Esophagus muscularis mucosa (tissue), 4 donors: Measurements from ENCODE around the gene GPR156. TPM values are rescaled to one million over a fixed set of nuclear protein-coding genes. Genes with fewer than 3 reads are reported as not detected.
"Not testable (repeated sequence)": the region's sequence is repeated elsewhere in the genome, so short reads cannot be mapped to it uniquely, and the experiment has no call there.

Source experiments
- DNase-seq: peaks from one replicate; pipeline ENCODE4 v3.0.0-alpha.2; 2017; ENCODE audit errors: extremely low spot score
- H3K27ac ChIP-seq, 4 donors: fragments of 200-600 bp; sonication (generic); replicated peaks in 1 of 4; 1 replicate in 3 of 4; 2 replicates in 1 of 4; pipeline ENCODE4 v1.5.1; 2016 to 2019; ENCODE audit warnings: mild to moderate bottlenecking in 1 of 4
- H3K27me3 ChIP-seq, 4 donors: fragments of 200-600 bp; sonication (generic); one replicate each; pipeline versions ENCODE4 v1.5.1 to v1.6.0; 2016 to 2019
- H3K36me3 ChIP-seq, 4 donors: fragments of 200-600 bp; sonication (generic); one replicate each; pipeline ENCODE4 v1.5.1; 2016 to 2019
- H3K4me1 ChIP-seq, 4 donors: fragments of 200-600 bp; sonication (generic); one replicate each; pipeline ENCODE4 v1.5.1; 2016 to 2019
- H3K4me3 ChIP-seq, 4 donors: fragments of 200-600 bp; sonication (generic); 1 replicate in 2 of 4; 2 replicates in 2 of 4; pipeline ENCODE4 v1.5.1; 2016 to 2019; ENCODE audit warnings: mild to moderate bottlenecking in 4 of 4, moderate library complexity in 1 of 4
- H3K9me3 ChIP-seq, 4 donors: fragments of 200-600 bp; sonication (generic); 1 replicate in 3 of 4; 2 replicates in 1 of 4; pipeline ENCODE4 v1.5.1; 2016 to 2019
- EP300 ChIP-seq: sonication (generic); formaldehyde crosslinking; IDR thresholded peaks from one replicate; pipeline ENCODE4 v1.6.1; 2017; ENCODE audit warnings: antibody characterized with exemption
- POLR2A ChIP-seq: fragments of 450-650 bp; IDR thresholded peaks from one replicate; pipeline ENCODE4 v1.6.1; 2017; ENCODE audit warnings: antibody characterized with exemption, moderate library complexity, mild to moderate bottlenecking, low read depth
- POLR2AphosphoS5 ChIP-seq, 2 donors: sonication (generic); formaldehyde crosslinking; IDR thresholded peaks; one replicate each; pipeline ENCODE4 v1.6.1; 2017; ENCODE audit warnings: antibody characterized with exemption in 2 of 2
- WGBS: methylation state at CpG from one replicate; pipeline ENCODE4 v1.1.5; 2018; 5-methylcytosine and 5-hydroxymethylcytosine counted together
- intact Hi-C: fragments of 100-400 bp; cut with DNase I; formaldehyde crosslinking; loops from one replicate; pipeline ENCODE4 v1.15.1; 2023
- total RNA-seq, 4 donors: library from RNA; depleted of rRNA; stranded (reverse); fragments of >200 nt; gene quantifications; one replicate each; pipeline versions ENCODE4 v1.1.0 to v1.2.1, GENCODE V29; 2016
- TF ChIP-seq, protein P1 (sequence below), 3 experiments: fragments of 200-600 bp in 2 of 3; fragments of 450-650 bp in 1 of 3; sonication (generic) in 2 of 3; IDR thresholded peaks; one replicate each; pipeline ENCODE4 v1.5.1; 2017 to 2019; ENCODE audit warnings: antibody characterized with exemption in 3 of 3, mild to moderate bottlenecking in 2 of 3, moderate library complexity in 1 of 3

GPR156 gene
- total RNA-seq, 4 donors from 2014 or later: 0.33 to 2.1 (median 0.60) TPM

DNA sequence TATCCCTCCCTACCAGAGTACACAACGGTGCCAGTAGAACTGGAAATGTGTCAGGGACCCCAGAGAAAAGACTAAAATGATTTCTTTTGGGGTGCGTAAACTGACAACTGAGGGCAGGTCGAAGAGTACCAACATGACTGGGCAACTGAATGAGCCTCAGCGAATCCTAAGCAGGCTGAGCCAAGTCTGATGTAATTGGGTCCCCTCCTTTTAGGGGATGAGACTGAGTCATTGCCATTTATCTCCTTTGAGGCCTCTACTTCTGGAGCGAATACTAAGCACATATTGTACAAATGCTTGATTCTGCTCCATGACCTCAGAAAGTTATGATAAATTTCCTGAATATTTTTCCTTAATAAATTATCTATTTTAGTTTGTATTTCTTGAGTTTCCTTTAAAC is 17.3 kb upstream of the GPR156 start:
- Histone ChIP-seq H3K27me3 (peaks cover 0 to 10% (median 0%) of the 10 kb centered on the region in 4 donors), H3K9me3 (no peaks in the 10 kb centered on the region), H3K4me1 (peaks cover 0 to 6% (median 2%) of the 10 kb centered on the region in 4 donors), H3K4me3 (no peak overlapping the region), H3K36me3 (no peaks in the 10 kb centered on the region), H3K27ac (peak overlapping the region in 2 of 4 donors; percentile 11 to 51)
- no peak for TF ChIP-seq POLR2A
- TF ChIP-seq POLR2AphosphoS5 (IDR thresholded peaks at IDR 0.05): peak in 1 of 2 donors; percentile 34
- WGBS: 64% methylated on average over 5 of the region's 5 CpGs
- DNase-seq: no peak
- intact Hi-C loops: no loop called here

DNA sequence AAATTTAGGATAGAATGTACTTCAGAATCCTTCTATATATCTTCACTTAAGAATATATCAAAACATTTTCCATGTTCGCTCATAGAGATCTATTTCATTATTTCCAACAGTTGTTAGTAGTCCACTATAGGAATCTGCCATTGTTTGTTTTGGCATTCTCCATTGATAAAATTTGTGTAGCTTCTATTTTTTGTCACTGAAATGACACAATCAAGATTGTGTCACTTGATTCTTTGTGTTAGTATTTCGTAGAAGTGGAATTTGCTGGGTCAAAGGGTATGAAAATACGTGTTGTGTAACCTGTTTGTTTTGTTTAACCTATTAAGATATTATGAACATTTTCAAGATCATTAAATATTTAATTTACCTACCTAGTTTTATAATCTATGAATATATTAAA is 15.9 kb upstream of the GPR156 start:
- TF ChIP-seq, protein P1, sequence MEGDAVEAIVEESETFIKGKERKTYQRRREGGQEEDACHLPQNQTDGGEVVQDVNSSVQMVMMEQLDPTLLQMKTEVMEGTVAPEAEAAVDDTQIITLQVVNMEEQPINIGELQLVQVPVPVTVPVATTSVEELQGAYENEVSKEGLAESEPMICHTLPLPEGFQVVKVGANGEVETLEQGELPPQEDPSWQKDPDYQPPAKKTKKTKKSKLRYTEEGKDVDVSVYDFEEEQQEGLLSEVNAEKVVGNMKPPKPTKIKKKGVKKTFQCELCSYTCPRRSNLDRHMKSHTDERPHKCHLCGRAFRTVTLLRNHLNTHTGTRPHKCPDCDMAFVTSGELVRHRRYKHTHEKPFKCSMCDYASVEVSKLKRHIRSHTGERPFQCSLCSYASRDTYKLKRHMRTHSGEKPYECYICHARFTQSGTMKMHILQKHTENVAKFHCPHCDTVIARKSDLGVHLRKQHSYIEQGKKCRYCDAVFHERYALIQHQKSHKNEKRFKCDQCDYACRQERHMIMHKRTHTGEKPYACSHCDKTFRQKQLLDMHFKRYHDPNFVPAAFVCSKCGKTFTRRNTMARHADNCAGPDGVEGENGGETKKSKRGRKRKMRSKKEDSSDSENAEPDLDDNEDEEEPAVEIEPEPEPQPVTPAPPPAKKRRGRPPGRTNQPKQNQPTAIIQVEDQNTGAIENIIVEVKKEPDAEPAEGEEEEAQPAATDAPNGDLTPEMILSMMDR (IDR thresholded peaks at IDR 0.05): no peak
- TF ChIP-seq POLR2A: no peak
- Histone ChIP-seq H3K9me3 (no peaks in the 10 kb centered on the region), H3K4me1 (peaks cover 0 to 6% (median 2%) of the 10 kb centered on the region in 4 donors), H3K4me3 (no peak overlapping the region), H3K27me3 (no peaks in the 10 kb centered on the region), H3K36me3 (no peaks in the 10 kb centered on the region), H3K27ac (no peak overlapping the region)
- no peak for DNase-seq
- WGBS: 83% methylated on average over 3 of the region's 3 CpGs
- intact Hi-C loops: no loop called here

DNA sequence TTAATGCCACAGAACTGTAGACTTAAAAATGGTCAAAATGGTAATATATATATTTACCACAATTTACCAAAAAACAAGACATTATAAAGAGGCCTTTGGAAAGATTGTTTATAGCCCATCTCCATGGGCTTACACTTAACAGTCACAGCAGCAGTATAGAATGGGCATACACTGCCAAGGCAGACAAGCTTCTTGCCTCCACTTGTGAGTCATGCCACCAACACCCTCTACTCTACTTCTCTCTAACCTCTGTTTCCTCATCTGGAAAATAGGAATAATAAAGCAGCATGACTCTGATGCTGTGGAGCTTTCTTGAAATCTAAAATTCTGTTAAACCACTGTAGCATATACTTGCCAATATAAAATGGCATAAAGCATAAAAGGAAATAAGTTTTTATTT is 14.4 kb upstream of the GPR156 start:
- peaks cover 0 to 6% (median 2%) of the 10 kb centered on the region in 4 donors for H3K4me1 ChIP-seq
- TF ChIP-seq POLR2A: no peak
- no peak overlapping the region for H3K27ac ChIP-seq
- DNase-seq: no peak
- H3K27me3 ChIP-seq: no peaks in the 10 kb centered on the region
- H3K9me3 ChIP-seq: no peaks in the 10 kb centered on the region
- intact Hi-C loops: no loop called here
- no peak overlapping the region for H3K4me3 ChIP-seq
- no peaks in the 10 kb centered on the region for H3K36me3 ChIP-seq

DNA sequence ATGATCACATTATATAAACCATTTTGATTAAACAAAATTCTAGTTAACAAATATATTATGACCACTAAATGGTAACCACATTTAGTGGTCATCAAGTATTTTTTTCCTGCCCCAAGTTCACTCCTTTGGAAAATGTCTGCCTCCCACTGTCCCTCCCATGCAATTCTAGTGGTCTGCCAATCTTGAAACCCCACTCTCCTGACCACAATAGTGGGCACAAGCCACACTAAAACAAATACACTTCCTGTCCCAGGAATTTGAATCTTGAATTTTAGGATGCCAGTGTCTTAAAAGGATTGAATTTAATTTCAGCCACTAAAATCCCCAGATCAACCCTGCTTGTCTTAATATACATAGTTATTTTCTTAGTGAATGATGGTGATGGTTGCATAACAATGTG is 14.0 kb upstream of the GPR156 start:
- peaks cover 0 to 2% (median under 1%) of the 10 kb centered on the region in 4 donors for H3K9me3 ChIP-seq
- DNase-seq: no peak
- no peaks in the 10 kb centered on the region for H3K36me3 ChIP-seq
- intact Hi-C loops: no loop called here
- TF ChIP-seq POLR2AphosphoS5 (IDR thresholded peaks at IDR 0.05): no peak
- TF ChIP-seq, protein P1 (IDR thresholded peaks at IDR 0.05): no peak
- TF ChIP-seq EP300: no peak
- TF ChIP-seq POLR2A: no peak
- H3K27ac ChIP-seq: no peak overlapping the region
- H3K4me1 ChIP-seq: peaks cover 0 to 6% (median 2%) of the 10 kb centered on the region in 4 donors
- H3K4me3 ChIP-seq: no peak overlapping the region
- H3K27me3 ChIP-seq: no peaks in the 10 kb centered on the region

DNA sequence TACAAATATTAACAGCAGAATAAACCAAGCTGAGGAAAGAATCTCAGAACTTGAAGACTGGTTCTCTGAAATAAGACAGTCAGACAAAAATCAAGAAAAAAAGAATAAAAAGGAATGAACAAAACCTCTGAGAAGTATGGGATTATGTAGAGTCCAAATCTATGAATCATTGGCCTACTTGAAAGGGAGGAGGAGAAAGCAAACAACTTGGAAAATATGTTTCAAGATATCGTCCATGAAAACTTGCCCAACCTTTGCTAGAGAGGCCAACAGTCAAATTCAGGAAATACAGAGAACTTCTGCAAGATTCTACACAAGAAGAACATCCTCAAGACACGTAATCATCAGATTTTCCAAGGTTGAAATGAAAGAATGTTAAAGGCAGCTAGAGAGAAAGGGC is 6.5 kb upstream of the GPR156 start:
- H3K4me3 ChIP-seq, H3K36me3 ChIP-seq, H3K4me1 ChIP-seq, H3K27me3 ChIP-seq, DNase-seq, H3K27ac ChIP-seq, intact Hi-C loops: not testable (repeated sequence)
- WGBS: 79% methylated on average over 2 of the region's 2 CpGs
- peaks cover 0 to 20% (median 12%) of the 10 kb centered on the region in 4 donors for H3K9me3 ChIP-seq

DNA sequence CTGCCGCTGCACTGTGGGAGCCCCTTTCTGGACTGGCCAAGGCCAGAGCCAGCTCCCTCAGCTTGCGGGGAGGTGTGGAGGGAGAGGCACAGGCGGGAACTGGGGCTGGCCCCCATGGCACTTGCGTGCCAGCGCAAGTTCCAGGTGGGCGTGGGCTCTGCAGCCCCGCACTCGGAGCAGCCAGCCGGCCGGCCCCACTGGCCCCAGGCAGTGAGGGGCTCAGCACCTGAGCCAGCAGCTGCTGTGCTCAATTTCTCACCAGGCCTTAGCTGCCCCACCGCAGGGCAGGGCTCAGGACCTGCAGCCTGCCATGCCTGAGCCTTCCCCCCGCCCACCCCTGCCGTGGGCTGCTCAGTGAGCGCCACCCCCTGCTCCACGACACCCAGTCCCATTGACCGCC is 4.6 kb upstream of the GPR156 start:
- intact Hi-C loops: no loop called here
- H3K27ac ChIP-seq: no peak overlapping the region
- peaks cover 0 to 20% (median 12%) of the 10 kb centered on the region in 4 donors for H3K9me3 ChIP-seq
- H3K27me3 ChIP-seq: no peaks in the 10 kb centered on the region
- TF ChIP-seq POLR2AphosphoS5 (IDR thresholded peaks at IDR 0.05): no peak
- TF ChIP-seq, protein P1 (IDR thresholded peaks at IDR 0.05): no peak
- no peak for TF ChIP-seq EP300
- TF ChIP-seq POLR2A: no peak
- DNase-seq: no peak
- H3K4me1 ChIP-seq: peaks cover 4 to 11% (median 9%) of the 10 kb centered on the region in 4 donors
- no peaks in the 10 kb centered on the region for H3K36me3 ChIP-seq
- 88% methylated on average over 1 of the region's 16 CpGs for WGBS
- H3K4me3 ChIP-seq: no peak overlapping the region
